Epithelial cell of esophagus (primary cell): Measurements from ENCODE around the gene PMPCA.

ENCODE experiments used
- DNase-seq: peaks from one replicate; pipeline ENCODE4 v3.0.0; 2010; ENCODE audit warnings: low read depth
- H3K4me3 ChIP-seq: 2 replicates; pipeline ENCODE4 v1.5.1; 2011; ENCODE audit warnings: mild to moderate bottlenecking, low read length, control low read depth
- CTCF ChIP-seq: IDR thresholded peaks from 2 replicates; pipeline ENCODE4 v1.5.1; 2011; ENCODE audit warnings: low read depth, mild to moderate bottlenecking, low read length, control low read depth, inconsistent platforms; ENCODE audit not compliant: insufficient read depth; ENCODE audit errors: missing control alignments

PMPCA gene

GRCh38 chr9:136410500-136411287 lies at the start of gene PMPCA, which contains the start of gene ENTR1:
Gene PMPCA (plus strand): TSS chr9:136410658. CDS start chr9:136410669, 11 bp downstream.
Gene ENTR1 (minus strand): TSS chr9:136410614. CDS start chr9:136410397, 217 bp downstream.
- TF ChIP-seq CTCF, result no peak
- H3K4me3 ChIP-seq, result peak within 1 kb of the TSS; percentile 96
- peak; percentile 93 for DNase-seq

DNA sequence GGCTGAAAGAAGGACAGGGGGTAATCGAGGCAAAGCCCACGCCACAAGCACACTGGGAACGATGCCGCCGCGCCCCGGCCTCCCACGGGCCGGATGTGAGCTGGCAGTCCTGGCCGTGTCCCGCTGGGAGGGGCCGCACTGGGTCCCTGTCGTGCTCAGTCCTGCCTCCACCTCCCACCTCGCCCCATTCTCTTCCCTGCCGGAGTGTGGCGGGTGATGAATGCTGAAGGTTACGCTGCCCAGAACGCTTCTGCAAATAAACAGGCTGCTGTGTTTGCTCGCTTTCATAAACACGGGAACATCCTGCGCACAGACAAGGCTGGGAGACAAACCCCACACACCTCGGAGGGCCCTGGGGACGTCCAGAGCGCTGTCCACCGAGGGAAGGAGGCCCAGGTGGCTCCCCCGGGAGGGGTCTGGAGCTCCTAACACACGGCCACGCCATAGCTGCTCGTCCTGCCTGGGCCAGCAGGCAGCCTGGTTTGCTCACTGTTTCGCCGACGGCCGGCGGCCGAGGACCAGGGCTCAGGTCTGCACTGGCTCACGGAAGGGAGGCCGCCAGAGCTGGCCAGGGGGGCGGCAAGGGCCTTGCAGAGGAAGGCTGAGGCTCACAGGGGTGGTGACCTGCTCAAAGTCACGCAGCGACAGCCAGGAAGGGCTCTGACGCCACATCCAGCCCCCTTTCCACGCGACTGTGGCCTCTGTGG lies 49.3 kb upstream of the PMPCA start:
- H3K4me3 ChIP-seq, result no peak overlapping the region

DNA sequence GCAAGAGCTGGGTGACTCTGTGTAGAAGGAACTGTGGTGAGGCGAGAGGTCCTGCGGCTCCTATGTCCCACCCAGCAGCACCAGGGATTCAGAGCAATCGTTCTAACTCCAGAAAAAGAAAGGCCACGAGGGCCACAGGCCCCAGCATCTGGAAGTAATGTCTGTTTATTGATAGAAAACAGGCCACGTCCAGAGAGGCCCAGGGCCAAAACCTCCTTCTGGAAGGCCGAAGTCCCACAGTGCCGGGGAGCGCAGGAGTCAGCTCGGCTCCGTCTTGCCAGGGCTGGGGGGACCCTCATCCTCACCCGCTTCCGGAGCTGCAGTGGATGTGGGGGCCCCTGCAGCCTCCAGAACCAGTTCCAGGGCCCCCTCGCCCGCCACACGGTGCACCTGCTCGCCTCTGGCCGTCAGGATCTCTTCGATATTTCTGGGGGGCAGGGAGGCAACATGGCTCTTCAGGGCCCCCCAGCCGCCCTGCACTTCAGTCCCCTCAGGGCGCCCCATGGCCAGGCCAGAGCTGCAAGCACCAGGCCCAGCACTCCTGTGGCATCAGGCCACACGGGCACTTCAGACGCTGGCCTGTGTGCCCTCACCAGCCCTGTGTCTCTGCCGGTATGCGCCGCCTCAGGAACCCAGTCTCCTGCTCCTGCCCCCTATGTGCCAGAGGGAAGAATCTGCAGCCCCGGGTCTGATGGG lies 48.6 kb upstream of the PMPCA start:
- no peak for DNase-seq
- no peak overlapping the region for H3K4me3 ChIP-seq
- TF ChIP-seq CTCF, result no peak

More for the DNA sequence above, 49.3 kb upstream of the PMPCA start:
- no peak for TF ChIP-seq CTCF
- DNase-seq, result no peak

DNA sequence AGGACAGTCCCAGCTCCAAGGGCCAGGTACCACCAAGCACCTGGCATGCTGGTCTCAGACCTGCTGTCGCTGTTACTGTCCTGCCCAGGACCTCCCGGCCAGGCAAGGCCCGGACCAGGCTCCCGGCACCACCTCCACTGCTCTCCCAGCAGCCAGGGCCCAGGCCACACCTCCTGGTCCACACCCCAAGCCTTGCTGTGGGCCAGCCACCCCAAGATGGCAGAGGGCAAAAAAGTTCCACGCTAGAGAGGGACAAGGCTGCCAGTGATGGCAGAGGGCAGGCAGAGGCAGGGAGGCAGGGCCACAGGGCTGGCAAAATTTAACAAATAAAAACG lies 48.0 kb upstream of the PMPCA start:
- no peak for TF ChIP-seq CTCF
- no peak for DNase-seq
- H3K4me3 ChIP-seq, result no peak overlapping the region

DNA sequence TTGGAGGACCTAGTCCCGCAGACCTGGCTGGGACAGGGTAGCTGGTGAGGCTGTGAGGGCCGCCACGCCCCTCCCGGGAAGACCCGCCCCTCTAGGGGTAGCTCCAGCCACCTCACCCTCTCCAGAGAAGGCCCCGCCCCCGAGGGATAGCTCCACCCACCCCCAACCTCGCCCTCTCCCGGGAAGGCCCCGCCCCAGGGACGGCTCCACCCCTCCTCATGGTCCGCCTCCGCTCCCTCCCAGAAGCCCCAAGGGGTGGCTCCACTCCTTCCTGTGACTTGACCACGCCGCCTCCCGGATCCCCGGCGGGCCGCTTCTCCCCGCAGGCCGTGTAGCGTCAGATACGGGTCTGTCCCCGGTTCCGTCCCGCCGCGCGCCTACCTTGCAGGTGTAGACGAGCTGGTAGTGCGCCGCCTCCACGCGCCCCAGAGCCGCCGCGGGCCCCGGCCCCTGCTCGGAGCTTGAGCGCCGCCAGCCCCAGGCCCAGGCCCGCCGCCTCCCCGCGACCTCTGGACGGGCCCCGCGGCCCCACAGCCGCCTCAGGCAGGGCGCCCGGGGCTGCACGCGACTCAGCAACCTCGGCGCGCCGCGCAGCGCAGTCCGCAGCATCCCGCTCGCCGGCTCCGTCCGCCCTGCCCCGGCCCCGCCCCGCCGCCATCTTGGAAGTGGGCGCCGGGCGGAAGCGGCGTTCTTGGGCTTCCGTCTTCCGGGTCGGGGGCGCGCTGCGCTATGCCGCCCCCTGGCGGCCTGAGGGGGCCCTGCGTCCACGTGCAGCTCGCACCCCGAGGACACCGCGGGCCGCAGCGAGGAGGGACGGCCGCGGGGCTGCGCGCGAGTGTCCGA lies 47.1 kb upstream of the PMPCA start, which contains the start of gene DNLZ:
TSS of gene DNLZ (minus strand) at position 639 of the 843 bp plus-strand sequence. CDS start at position 609, 30 bp downstream.
- TF ChIP-seq CTCF, result peak; percentile 64
- peak; percentile 96 for DNase-seq
- H3K4me3 ChIP-seq, result peak within 1 kb of the TSS; percentile 64
